Activated CD8-positive, alpha-beta memory T cell treated with anti-CD3 and anti-CD28 coated beads, Interleukin-2, amount 10 ng/mL, durations not matched to agents 7 days and 5 days (primary cell): ENCODE results near the gene H1-8. TPM values are rescaled to one million over a fixed set of nuclear protein-coding genes. Genes with fewer than 3 reads are reported as not detected.
"Not testable (repeated sequence)": the region's sequence is repeated elsewhere in the genome, so short reads cannot be mapped to it uniquely, and the experiment has no call there.

Experiments used
- ATAC-seq: fragments of 150-1000 bp; cut with Tn5 transposase; one replicate; pipeline ENCODE4 v1.10.0; 2021; ENCODE audit warnings: moderate library complexity
- CTCF ChIA-PET: fragments of 350-600 bp; sonication (Branson Sonifier 250); formaldehyde crosslinking; loops from one replicate; lab custom pipeline; 2021; ENCODE audit warnings: antibody characterized with exemption; lab: Charles Lee
- DNase-seq: peaks from one replicate; pipeline ENCODE4 v3.0.0-alpha.2; 2020
- H3K27ac Mint-ChIP-seq: one replicate; pipeline ENCODE4 v1.8.0; 2021; ENCODE audit warnings: mild to moderate bottlenecking, mixed read lengths
- H3K27me3 Mint-ChIP-seq: one replicate; pipeline ENCODE4 v1.8.0; 2021; ENCODE audit warnings: mixed read lengths
- H3K36me3 Mint-ChIP-seq: one replicate; pipeline ENCODE4 v1.8.0; 2021; ENCODE audit warnings: mild to moderate bottlenecking, mixed read lengths
- H3K4me1 Mint-ChIP-seq: one replicate; pipeline ENCODE4 v1.8.0; 2021; ENCODE audit warnings: mixed read lengths
- H3K4me3 Mint-ChIP-seq: one replicate; pipeline ENCODE4 v1.8.0; 2021; ENCODE audit warnings: mild to moderate bottlenecking, moderate library complexity, mixed read lengths
- H3K9me3 Mint-ChIP-seq: one replicate; pipeline ENCODE4 v1.8.0; 2022; ENCODE audit warnings: low read depth, mixed read lengths
- total RNA-seq, 2 experiments: library from RNA; stranded (reverse); gene quantifications; one replicate each; pipeline ENCODE4 v1.2.3, GENCODE V29; 2021

Gene H1-8
- total RNA-seq, 2 experiments from 2014 or later: not detected

- Mint-ChIP-seq H3K36me3 (no peaks in the 10 kb centered on the region), H3K27ac (no peak overlapping the region), H3K27me3 (peaks cover 2% of the 10 kb centered on the region), H3K9me3 (no peaks in the 10 kb centered on the region), H3K4me3 (no peak overlapping the region), H3K4me1 (no peaks in the 10 kb centered on the region)
- CTCF ChIA-PET: interaction anchor here (0.5 to 0.7 kb wide), 2 partner anchors 397 to 931 kb away, joined by 3 read pairs; no protein-coding TSS in a partner anchor
- ATAC-seq: no peak
- no peak for DNase-seq
Measured at GRCh38 chr3:129530821-129531220, 12.2 kb upstream of the H1-8 start.

GRCh38 chr3:129531699-129532098 is 11.3 kb upstream of the H1-8 start:
- no peaks in the 10 kb centered on the region for H3K4me1 Mint-ChIP-seq
- H3K4me3 Mint-ChIP-seq: no peak overlapping the region
- CTCF ChIA-PET: no interaction called here
- no peak for DNase-seq
- no peaks in the 10 kb centered on the region for H3K36me3 Mint-ChIP-seq
- no peaks in the 10 kb centered on the region for H3K9me3 Mint-ChIP-seq
- no peak overlapping the region for H3K27ac Mint-ChIP-seq
- ATAC-seq: no peak
- peaks cover 2% of the 10 kb centered on the region for H3K27me3 Mint-ChIP-seq

- no peak overlapping the region for H3K27ac Mint-ChIP-seq
- no peak overlapping the region for H3K4me3 Mint-ChIP-seq
- H3K9me3 Mint-ChIP-seq: no peaks in the 10 kb centered on the region
- peaks cover 3% of the 10 kb centered on the region for H3K27me3 Mint-ChIP-seq
- DNase-seq (no peak), ATAC-seq (no peak)
- no peaks in the 10 kb centered on the region for H3K4me1 Mint-ChIP-seq
- no peaks in the 10 kb centered on the region for H3K36me3 Mint-ChIP-seq
- CTCF ChIA-PET: no interaction called here
Measured at GRCh38 chr3:129532261-129532660, 10.7 kb upstream of the H1-8 start.

GRCh38 chr3:129533406-129533805 is 9.6 kb upstream of the H1-8 start:
- Mint-ChIP-seq H3K9me3 (no peaks in the 10 kb centered on the region), H3K36me3 (no peaks in the 10 kb centered on the region), H3K27ac (no peak overlapping the region), H3K4me1 (no peaks in the 10 kb centered on the region), H3K4me3 (no peak overlapping the region), H3K27me3 (peaks cover 4% of the 10 kb centered on the region)
- CTCF ChIA-PET: no interaction called here
- DNase-seq: no peak
- no peak for ATAC-seq

GRCh38 chr3:129534428-129535027 is 8.4 kb upstream of the H1-8 start:
- no peaks in the 10 kb centered on the region for H3K9me3 Mint-ChIP-seq
- no peak for DNase-seq
- CTCF ChIA-PET: interaction anchor here (0.7 kb wide), 1 partner anchor 10 kb away, joined by 3 read pairs; no protein-coding TSS in a partner anchor
- no peaks in the 10 kb centered on the region for H3K4me1 Mint-ChIP-seq
- H3K36me3 Mint-ChIP-seq: no peaks in the 10 kb centered on the region
- H3K4me3 Mint-ChIP-seq: no peak overlapping the region
- peaks cover 4% of the 10 kb centered on the region for H3K27me3 Mint-ChIP-seq
- no peak for ATAC-seq
- no peak overlapping the region for H3K27ac Mint-ChIP-seq

- no peak for ATAC-seq
- Mint-ChIP-seq H3K27ac (no peak overlapping the region), H3K27me3 (peaks cover 4% of the 10 kb centered on the region), H3K36me3 (no peaks in the 10 kb centered on the region), H3K4me3 (no peak overlapping the region), H3K4me1 (no peaks in the 10 kb centered on the region), H3K9me3 (no peaks in the 10 kb centered on the region)
- CTCF ChIA-PET: interaction anchor here (0.7 kb wide), 1 partner anchor 11 kb away, joined by 3 read pairs; no protein-coding TSS in a partner anchor
- DNase-seq: no peak
Measured at GRCh38 chr3:129535075-129535474, 7.9 kb upstream of the H1-8 start.

- ATAC-seq (no peak), DNase-seq (no peak)
- H3K36me3 Mint-ChIP-seq: no peaks in the 10 kb centered on the region
- peaks cover 4% of the 10 kb centered on the region for H3K27me3 Mint-ChIP-seq
- no peak overlapping the region for H3K27ac Mint-ChIP-seq
- CTCF ChIA-PET: interaction anchor here (0.5 kb wide), 1 partner anchor 351 kb away, joined by 5 read pairs; no protein-coding TSS in a partner anchor
- H3K4me1 Mint-ChIP-seq: no peaks in the 10 kb centered on the region
- H3K4me3 Mint-ChIP-seq: no peak overlapping the region
- H3K9me3 Mint-ChIP-seq: no peaks in the 10 kb centered on the region
Measured at GRCh38 chr3:129536374-129536667, 6.7 kb upstream of the H1-8 start.

GRCh38 chr3:129536804-129537203 is 6.2 kb upstream of the H1-8 start:
- Mint-ChIP-seq H3K36me3 (no peaks in the 10 kb centered on the region), H3K27me3 (peaks cover 4% of the 10 kb centered on the region), H3K9me3 (no peaks in the 10 kb centered on the region), H3K4me3 (no peak overlapping the region), H3K4me1 (no peaks in the 10 kb centered on the region), H3K27ac (no peak overlapping the region)
- CTCF ChIA-PET: interaction anchor here (0.5 to 1.2 kb wide), 2 partner anchors 18 to 351 kb away, joined by 3 to 5 read pairs; no protein-coding TSS in a partner anchor
- DNase-seq: no peak
- ATAC-seq: no peak

GRCh38 chr3:129539206-129539605 is 3.8 kb upstream of the H1-8 start:
- H3K9me3 Mint-ChIP-seq: no peaks in the 10 kb centered on the region
- H3K27me3 Mint-ChIP-seq: peaks cover 4% of the 10 kb centered on the region
- DNase-seq (no peak), ATAC-seq (no peak)
- H3K4me1 Mint-ChIP-seq: no peaks in the 10 kb centered on the region
- H3K4me3 Mint-ChIP-seq: no peak overlapping the region
- H3K27ac Mint-ChIP-seq: no peak overlapping the region
- CTCF ChIA-PET: interaction anchor here (0.8 to 1.2 kb wide), 2 partner anchors 15 to 49 kb away, joined by 3 read pairs; no protein-coding TSS in a partner anchor
- H3K36me3 Mint-ChIP-seq: no peaks in the 10 kb centered on the region

GRCh38 chr3:129540776-129541516 is 2.0 kb upstream of the H1-8 start:
- Mint-ChIP-seq H3K4me3 (no peak overlapping the region), H3K27me3 (peaks cover 2% of the 10 kb centered on the region), H3K4me1 (no peaks in the 10 kb centered on the region), H3K27ac (no peak overlapping the region), H3K9me3 (no peaks in the 10 kb centered on the region), H3K36me3 (no peaks in the 10 kb centered on the region)
- CTCF ChIA-PET: no interaction called here
- ATAC-seq (no peak), DNase-seq (no peak)

- DNase-seq: no peak
- H3K9me3 Mint-ChIP-seq: no peaks in the 10 kb centered on the region
- H3K27me3 Mint-ChIP-seq: no peaks in the 10 kb centered on the region
- H3K4me3 Mint-ChIP-seq: no peak overlapping the region
- H3K4me1 Mint-ChIP-seq: no peaks in the 10 kb centered on the region
- no peaks in the 10 kb centered on the region for H3K36me3 Mint-ChIP-seq
- CTCF ChIA-PET: no interaction called here
- H3K27ac Mint-ChIP-seq: no peak overlapping the region
- ATAC-seq: no peak
Measured at GRCh38 chr3:129542747-129543146, 228 bp upstream of the H1-8 start.

GRCh38 chr3:129543999-129544398 is 1.0 kb downstream of the H1-8 start:
- Mint-ChIP-seq H3K9me3 (no peaks in the 10 kb centered on the region), H3K4me3 (no peak overlapping the region), H3K36me3 (no peaks in the 10 kb centered on the region), H3K27ac (no peak overlapping the region), H3K4me1 (no peaks in the 10 kb centered on the region), H3K27me3 (no peaks in the 10 kb centered on the region)
- DNase-seq: no peak
- CTCF ChIA-PET: interaction anchor here (1.2 kb wide), 1 partner anchor 54 kb away, joined by 3 read pairs; no protein-coding TSS in a partner anchor
- no peak for ATAC-seq

GRCh38 chr3:129545951-129546350 is 3.0 kb downstream of the H1-8 start:
- DNase-seq, H3K4me1 Mint-ChIP-seq, H3K9me3 Mint-ChIP-seq, H3K27ac Mint-ChIP-seq, CTCF ChIA-PET, H3K27me3 Mint-ChIP-seq, H3K36me3 Mint-ChIP-seq, ATAC-seq, H3K4me3 Mint-ChIP-seq: not testable (repeated sequence)

- no peaks in the 10 kb centered on the region for H3K9me3 Mint-ChIP-seq
- H3K4me3 Mint-ChIP-seq: no peak overlapping the region
- H3K4me1 Mint-ChIP-seq: no peaks in the 10 kb centered on the region
- H3K27ac Mint-ChIP-seq: no peak overlapping the region
- CTCF ChIA-PET: no interaction called here
- ATAC-seq: no peak
- DNase-seq: no peak
- no peaks in the 10 kb centered on the region for H3K36me3 Mint-ChIP-seq
- peaks cover 3% of the 10 kb centered on the region for H3K27me3 Mint-ChIP-seq
Measured at GRCh38 chr3:129547241-129547640, 4.3 kb downstream of the H1-8 start.
